Measurements from ENCODE around the gene IL17REL. TPM values are rescaled to one million over a fixed set of nuclear protein-coding genes. Genes with fewer than 3 reads are reported as not detected.

The IL17REL gene
- total RNA-seq, 1 experiment from 2014 or later: not detected

GRCh38 chr22:49951986-49952896, 60.3 kb downstream of the IL17REL start:
- peaks cover 8% of the 10 kb centered on the region for H3K36me3 Mint-ChIP-seq (ENCODE audit: insufficient read depth, unreplicated experiment)
- H3K27ac Mint-ChIP-seq (ENCODE audit: unreplicated experiment): peak overlapping the region; percentile 99
- Histone ChIP-seq H3K27me3 (replicated peaks; ENCODE audit: control insufficient read depth, insufficient read depth, low read length) (no peaks in the 10 kb centered on the region), H3K4me3 (ENCODE audit: low read depth, low read length) (no peak overlapping the region), H3K36me3 (ENCODE audit: control insufficient read depth, insufficient read depth, low read length) (no peaks in the 10 kb centered on the region), H3K9me3 (no peaks in the 10 kb centered on the region), H3K4me1 (peaks cover 71% of the 10 kb centered on the region)
- H3K27me3 Mint-ChIP-seq (ENCODE audit: insufficient read depth, unreplicated experiment): no peaks in the 10 kb centered on the region
- TSS peak; percentile 72 for BruUV-seq (replicated peaks)
- no peak for TF ChIP-seq CTCF (IDR thresholded peaks at IDR 0.05; ENCODE audit: insufficient read depth in 1 of 2, low read depth in 1 of 2, low read length in 1 of 2, severe bottlenecking in 1 of 2, unreplicated experiment in 1 of 2)
- H3K4me1 Mint-ChIP-seq (ENCODE audit: low read depth, unreplicated experiment): peaks cover 8% of the 10 kb centered on the region
- H3K4me3 Mint-ChIP-seq (ENCODE audit: unreplicated experiment): peak overlapping the region; percentile 75
- intact Hi-C loops (cut with micrococcal nuclease; ENCODE audit: unreplicated experiment): no loop called here
- DNase-seq: peak; percentile 82 to 84
- ChIA-PET POLR2A (interaction anchor here (1.7 to 3.7 kb wide), 3 partner anchors 9 to 19 kb away, joined by 5 to 25 read pairs (median 20); partner anchors contain the start of gene PIM3), CTCF (interaction anchor here (0.6 to 2.1 kb wide), 5 partner anchors 9 to 78 kb away, joined by 3 to 19 read pairs (median 3); partner anchors contain the start of gene PIM3)
- H3K9me3 Mint-ChIP-seq (ENCODE audit: unreplicated experiment): no peaks in the 10 kb centered on the region

- Histone ChIP-seq H3K27me3 (replicated peaks; ENCODE audit: control insufficient read depth, insufficient read depth, low read length) (no peaks in the 10 kb centered on the region), H3K36me3 (ENCODE audit: control insufficient read depth, insufficient read depth, low read length) (no peaks in the 10 kb centered on the region), H3K4me1 (peaks cover 77% of the 10 kb centered on the region), H3K4me3 (ENCODE audit: low read depth, low read length) (no peak overlapping the region), H3K9me3 (no peaks in the 10 kb centered on the region)
- TSS peak; percentile 61 for BruUV-seq (replicated peaks)
- Mint-ChIP-seq H3K4me3 (ENCODE audit: unreplicated experiment) (peak overlapping the region; percentile 75), H3K27ac (ENCODE audit: unreplicated experiment) (peak overlapping the region; percentile 99), H3K36me3 (ENCODE audit: insufficient read depth, unreplicated experiment) (peaks cover 8% of the 10 kb centered on the region), H3K4me1 (ENCODE audit: low read depth, unreplicated experiment) (peaks cover 8% of the 10 kb centered on the region), H3K27me3 (ENCODE audit: insufficient read depth, unreplicated experiment) (no peaks in the 10 kb centered on the region), H3K9me3 (ENCODE audit: unreplicated experiment) (no peaks in the 10 kb centered on the region)
- TF ChIP-seq CTCF (IDR thresholded peaks at IDR 0.05; ENCODE audit: insufficient read depth in 1 of 2, low read depth in 1 of 2, low read length in 1 of 2, severe bottlenecking in 1 of 2, unreplicated experiment in 1 of 2): no peak
- POLR2A ChIA-PET: interaction anchor here (1.1 to 3.7 kb wide), 4 partner anchors 9 to 20 kb away, joined by 3 to 25 read pairs (median 12); partner anchors contain the start of gene PIM3
- intact Hi-C loops (cut with micrococcal nuclease; ENCODE audit: unreplicated experiment): no loop called here
- CTCF ChIA-PET: interaction anchor here (0.7 to 2.1 kb wide), 3 partner anchors 15 to 79 kb away, joined by 3 to 19 read pairs (median 14); no protein-coding TSS in a partner anchor
- DNase-seq: no peak
Measured at GRCh38 chr22:49951678-49951985, 60.9 kb downstream of the IL17REL start.

GRCh38 chr22:49951000-49951677, 61.4 kb downstream of the IL17REL start:
- peak overlapping the region; percentile 75 for H3K4me3 Mint-ChIP-seq (ENCODE audit: unreplicated experiment)
- peak; percentile 89 to 91 for DNase-seq
- Histone ChIP-seq H3K36me3 (ENCODE audit: control insufficient read depth, insufficient read depth, low read length) (no peaks in the 10 kb centered on the region), H3K27me3 (replicated peaks; ENCODE audit: control insufficient read depth, insufficient read depth, low read length) (no peaks in the 10 kb centered on the region), H3K4me3 (ENCODE audit: low read depth, low read length) (no peak overlapping the region), H3K4me1 (peaks cover 82% of the 10 kb centered on the region), H3K9me3 (no peaks in the 10 kb centered on the region)
- peaks cover 8% of the 10 kb centered on the region for H3K4me1 Mint-ChIP-seq (ENCODE audit: low read depth, unreplicated experiment)
- ChIA-PET CTCF (interaction anchor here (0.7 to 2.1 kb wide), 3 partner anchors 15 to 79 kb away, joined by 3 to 19 read pairs (median 14); no protein-coding TSS in a partner anchor), POLR2A (interaction anchor here (1.1 to 3.7 kb wide), 4 partner anchors 10 to 20 kb away, joined by 3 to 25 read pairs (median 12); partner anchors contain the start of gene PIM3)
- peak overlapping the region; percentile 99 for H3K27ac Mint-ChIP-seq (ENCODE audit: unreplicated experiment)
- peaks cover 8% of the 10 kb centered on the region for H3K36me3 Mint-ChIP-seq (ENCODE audit: insufficient read depth, unreplicated experiment)
- H3K9me3 Mint-ChIP-seq (ENCODE audit: unreplicated experiment): no peaks in the 10 kb centered on the region
- no TSS peak for BruUV-seq (replicated peaks)
- intact Hi-C loops (cut with micrococcal nuclease; ENCODE audit: unreplicated experiment): no loop called here
- TF ChIP-seq CTCF (IDR thresholded peaks at IDR 0.05; ENCODE audit: insufficient read depth in 1 of 2, low read depth in 1 of 2, low read length in 1 of 2, severe bottlenecking in 1 of 2, unreplicated experiment in 1 of 2): no peak
- no peaks in the 10 kb centered on the region for H3K27me3 Mint-ChIP-seq (ENCODE audit: insufficient read depth, unreplicated experiment)

Measured in Caco-2 (cell line).